Measurements from ENCODE around the gene PARD6A. TPM values are rescaled to one million over a fixed set of nuclear protein-coding genes. Genes with fewer than 3 reads are reported as not detected.

The PARD6A gene
- total and polyA plus RNA-seq, 7 donors = 4.2 to 16.6 (median 12.8) TPM

DNA sequence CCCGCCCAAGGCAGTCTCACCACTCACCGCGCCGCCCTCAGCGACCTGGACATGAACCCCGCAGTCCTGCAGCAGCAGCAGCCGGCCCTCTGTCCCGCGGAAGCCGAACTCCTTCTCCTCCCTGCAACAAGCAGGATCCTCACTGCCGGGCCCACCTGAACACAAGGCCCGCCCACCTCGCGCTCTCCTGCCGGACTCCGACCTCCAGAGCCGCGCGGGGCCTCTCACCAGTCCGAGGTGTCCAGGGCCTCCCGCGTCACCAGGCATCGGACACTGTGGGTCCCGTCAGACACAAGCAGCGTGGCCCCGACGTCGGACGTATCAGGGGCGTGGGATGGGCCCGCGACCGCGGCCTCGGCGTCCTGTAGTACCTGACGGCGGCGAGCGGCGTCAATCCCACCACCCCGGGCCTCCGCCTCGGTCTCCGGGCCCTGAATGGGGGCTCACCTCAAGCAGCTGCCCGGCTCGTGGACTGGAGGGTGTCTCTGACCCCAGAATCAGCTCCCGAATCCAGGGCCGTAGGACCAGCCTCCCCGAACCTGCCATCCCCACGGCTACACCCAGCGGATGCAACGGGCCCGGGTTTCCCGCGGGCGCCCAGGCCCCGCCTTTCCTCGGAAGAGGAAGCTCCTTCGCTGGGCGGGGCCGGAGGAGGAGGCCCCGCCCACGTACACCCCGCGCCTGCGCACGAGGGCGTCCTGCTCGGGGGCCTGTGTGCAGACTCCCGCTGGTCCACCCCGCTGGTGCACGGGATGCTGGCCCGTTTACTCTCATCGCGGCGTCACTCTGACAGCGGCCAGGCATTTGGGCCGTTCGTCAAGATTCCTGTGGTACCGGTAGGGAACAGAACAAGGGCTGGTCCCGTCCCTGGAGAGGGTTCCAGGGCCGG lies 841 bp upstream of the PARD6A start, which contains the start of gene ACD:
Gene ACD, minus strand, starts transcription at position 586 of the 889 bp plus-strand sequence. Its CDS starts 40 bp downstream, at position 546.
- intact Hi-C loops (cut with DNase I) = loop anchor here (1.0 to 2.0 kb wide), 2 partner anchors 98 to 131 kb away; partner anchors contain the start of genes CTCF and RIPOR1
- Histone ChIP-seq H3K27ac (peak within 1 kb of the TSS; percentile 92 to 96 (median 96)), H3K36me3 (peaks cover 6 to 35% (median 11%) of the 10 kb centered on the region in 4 donors), H3K9me3 (no peaks in the 10 kb centered on the region), H3K4me3 (peak within 1 kb of the TSS; percentile 65 to 94 (median 80)), H3K27me3 (peaks cover 0 to 8% (median 0%) of the 10 kb centered on the region in 3 donors), H3K4me1 (peaks cover 0 to 26% (median 21%) of the 10 kb centered on the region in 4 donors)
- WGBS, 2 donors = 0 to 1% methylated on average over 83 of the region's 83 CpGs
- DNase-seq = peak; percentile 96
- TF ChIP-seq POLR2AphosphoS5 (IDR thresholded peaks at IDR 0.05) = peak; percentile 97 to 98 (median 97)
- TF ChIP-seq, protein P1, sequence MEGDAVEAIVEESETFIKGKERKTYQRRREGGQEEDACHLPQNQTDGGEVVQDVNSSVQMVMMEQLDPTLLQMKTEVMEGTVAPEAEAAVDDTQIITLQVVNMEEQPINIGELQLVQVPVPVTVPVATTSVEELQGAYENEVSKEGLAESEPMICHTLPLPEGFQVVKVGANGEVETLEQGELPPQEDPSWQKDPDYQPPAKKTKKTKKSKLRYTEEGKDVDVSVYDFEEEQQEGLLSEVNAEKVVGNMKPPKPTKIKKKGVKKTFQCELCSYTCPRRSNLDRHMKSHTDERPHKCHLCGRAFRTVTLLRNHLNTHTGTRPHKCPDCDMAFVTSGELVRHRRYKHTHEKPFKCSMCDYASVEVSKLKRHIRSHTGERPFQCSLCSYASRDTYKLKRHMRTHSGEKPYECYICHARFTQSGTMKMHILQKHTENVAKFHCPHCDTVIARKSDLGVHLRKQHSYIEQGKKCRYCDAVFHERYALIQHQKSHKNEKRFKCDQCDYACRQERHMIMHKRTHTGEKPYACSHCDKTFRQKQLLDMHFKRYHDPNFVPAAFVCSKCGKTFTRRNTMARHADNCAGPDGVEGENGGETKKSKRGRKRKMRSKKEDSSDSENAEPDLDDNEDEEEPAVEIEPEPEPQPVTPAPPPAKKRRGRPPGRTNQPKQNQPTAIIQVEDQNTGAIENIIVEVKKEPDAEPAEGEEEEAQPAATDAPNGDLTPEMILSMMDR (IDR thresholded peaks at IDR 0.05) = no peak
- TF ChIP-seq EP300 (IDR thresholded peaks at IDR 0.05) = peak in 1 of 4 donors; percentile 43
- TF ChIP-seq POLR2A (IDR thresholded peaks at IDR 0.05) = peak; percentile 87 to 91

DNA sequence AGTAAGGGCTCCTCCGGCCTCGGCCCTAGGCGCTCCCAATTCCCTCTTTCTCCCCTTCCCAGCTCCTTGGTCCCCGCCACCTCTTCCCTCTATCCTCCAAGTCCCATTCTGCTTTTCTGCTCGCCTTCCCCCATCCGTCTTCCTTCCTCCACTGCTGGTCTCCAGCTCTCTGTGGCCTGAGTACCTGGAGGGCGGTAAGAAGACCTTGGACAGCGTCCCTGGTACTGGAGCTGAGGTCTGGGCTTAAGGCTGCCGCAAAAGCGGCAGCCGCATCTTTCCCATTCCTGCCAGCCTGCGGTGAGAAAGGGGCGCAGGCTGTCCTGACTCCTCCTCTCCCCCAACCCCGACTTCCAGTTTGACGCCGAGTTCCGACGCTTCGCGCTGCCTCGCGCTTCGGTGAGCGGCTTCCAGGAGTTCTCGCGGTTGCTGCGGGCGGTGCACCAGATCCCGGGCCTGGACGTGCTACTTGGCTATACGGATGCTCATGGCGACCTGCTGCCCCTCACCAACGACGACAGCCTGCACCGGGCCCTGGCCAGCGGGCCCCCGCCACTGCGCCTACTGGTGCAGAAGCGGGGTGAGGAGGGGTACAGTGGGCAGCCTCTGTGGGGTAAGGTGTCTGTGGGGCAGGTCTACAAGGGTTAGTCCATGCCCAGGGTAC lies 471 bp downstream of the PARD6A start:
- no peak for TF ChIP-seq EP300 (IDR thresholded peaks at IDR 0.05)
- no peak for TF ChIP-seq POLR2AphosphoS5 (IDR thresholded peaks at IDR 0.05)
- no peak for TF ChIP-seq POLR2A (IDR thresholded peaks at IDR 0.05)
- TF ChIP-seq, protein P1 (IDR thresholded peaks at IDR 0.05) = no peak
- Histone ChIP-seq H3K9me3 (no peaks in the 10 kb centered on the region), H3K36me3 (peaks cover 6 to 35% (median 11%) of the 10 kb centered on the region in 4 donors), H3K4me3 (peak overlapping the region; percentile 31 to 94 (median 80)), H3K27ac (peak overlapping the region; percentile 92 to 96 (median 96)), H3K27me3 (no peaks in the 10 kb centered on the region), H3K4me1 (peaks cover 0 to 35% (median 32%) of the 10 kb centered on the region in 4 donors)
- intact Hi-C loops (cut with DNase I) = loop anchor here (2.0 kb wide), 1 partner anchor 132 kb away; the partner anchor contains the start of gene RIPOR1
- WGBS, 2 donors = 10 to 11% methylated on average over 39 of the region's 39 CpGs
- DNase-seq = peak; percentile 73

DNA sequence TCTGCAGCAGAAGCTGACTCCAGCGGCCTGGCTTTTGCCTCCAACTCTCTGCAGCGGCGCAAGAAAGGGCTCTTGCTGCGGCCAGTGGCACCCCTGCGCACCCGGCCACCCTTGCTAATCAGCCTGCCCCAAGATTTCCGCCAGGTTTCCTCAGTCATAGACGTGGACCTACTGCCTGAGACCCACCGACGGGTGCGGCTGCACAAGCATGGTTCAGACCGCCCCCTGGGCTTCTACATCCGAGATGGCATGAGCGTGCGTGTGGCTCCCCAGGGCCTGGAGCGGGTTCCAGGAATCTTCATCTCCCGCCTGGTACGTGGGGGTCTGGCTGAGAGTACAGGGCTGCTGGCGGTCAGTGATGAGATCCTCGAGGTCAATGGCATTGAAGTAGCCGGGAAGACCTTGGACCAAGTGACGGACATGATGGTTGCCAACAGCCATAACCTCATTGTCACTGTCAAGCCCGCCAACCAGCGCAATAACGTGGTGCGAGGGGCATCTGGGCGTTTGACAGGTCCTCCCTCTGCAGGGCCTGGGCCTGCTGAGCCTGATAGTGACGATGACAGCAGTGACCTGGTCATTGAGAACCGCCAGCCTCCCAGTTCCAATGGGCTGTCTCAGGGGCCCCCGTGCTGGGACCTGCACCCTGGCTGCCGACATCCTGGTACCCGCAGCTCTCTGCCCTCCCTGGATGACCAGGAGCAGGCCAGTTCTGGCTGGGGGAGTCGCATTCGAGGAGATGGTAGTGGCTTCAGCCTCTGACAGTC lies 1.3 kb downstream of the PARD6A start:
- no peak overlapping the region for H3K27ac ChIP-seq
- TF ChIP-seq, protein P1 (IDR thresholded peaks at IDR 0.05) = no peak
- TF ChIP-seq POLR2AphosphoS5 (IDR thresholded peaks at IDR 0.05) (no peak), EP300 (IDR thresholded peaks at IDR 0.05) (no peak), POLR2A (IDR thresholded peaks at IDR 0.05) (no peak)
- intact Hi-C loops (cut with DNase I) = loop anchor here (2.0 kb wide), 1 partner anchor 133 kb away; the partner anchor contains the start of gene RIPOR1
- peaks cover 6 to 30% (median 10%) of the 10 kb centered on the region in 4 donors for H3K36me3 ChIP-seq
- H3K27me3 ChIP-seq = no peaks in the 10 kb centered on the region
- H3K9me3 ChIP-seq = no peaks in the 10 kb centered on the region
- peak; percentile 64 for DNase-seq
- H3K4me3 ChIP-seq = no peak overlapping the region
- H3K4me1 ChIP-seq = peaks cover 0 to 42% (median 37%) of the 10 kb centered on the region in 4 donors
- WGBS, 2 donors = 96% methylated on average over 34 of the region's 34 CpGs

DNA sequence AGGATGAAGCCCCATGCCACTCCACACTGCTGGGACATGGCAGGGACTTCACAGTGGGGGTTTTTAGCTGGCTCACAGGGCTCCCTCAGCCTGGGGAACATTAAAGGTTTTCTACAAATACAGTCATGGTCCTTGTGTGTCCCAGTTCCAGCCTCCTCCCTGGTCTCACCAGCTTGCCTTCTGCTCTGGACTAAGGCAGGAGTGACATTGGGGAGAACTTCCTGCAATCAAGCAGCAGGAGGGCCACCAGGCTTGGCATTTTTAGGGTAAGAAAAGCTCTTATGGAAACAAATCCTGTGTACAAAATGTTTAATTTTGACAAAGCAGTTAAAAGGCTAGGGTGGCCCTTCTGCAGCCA lies 1.9 kb downstream of the PARD6A start:
- peaks cover 6 to 25% (median 7%) of the 10 kb centered on the region in 4 donors for H3K36me3 ChIP-seq
- no peak overlapping the region for H3K27ac ChIP-seq
- intact Hi-C loops (cut with DNase I) = no loop called here
- no peak for TF ChIP-seq POLR2AphosphoS5 (IDR thresholded peaks at IDR 0.05)
- no peak for TF ChIP-seq EP300 (IDR thresholded peaks at IDR 0.05)
- TF ChIP-seq, protein P1 (IDR thresholded peaks at IDR 0.05) = no peak
- no peak for TF ChIP-seq POLR2A (IDR thresholded peaks at IDR 0.05)
- no peaks in the 10 kb centered on the region for H3K9me3 ChIP-seq
- H3K27me3 ChIP-seq = no peaks in the 10 kb centered on the region
- no peak for DNase-seq
- H3K4me1 ChIP-seq = peaks cover 0 to 47% (median 43%) of the 10 kb centered on the region in 4 donors
- no peak overlapping the region for H3K4me3 ChIP-seq
